HepG2 (cell line): ENCODE measurements around the gene GRM5.

Experiments used
- CCAR2 ChIP-seq: fragments of 200-400 bp; formaldehyde crosslinking; optimal IDR thresholded peaks from 2 replicates; pipeline ENCODE3; 2018; ENCODE audit warnings: low read depth, mild to moderate bottlenecking, low read length, moderate library complexity
- CREB3 ChIP-seq: sonication (generic); formaldehyde crosslinking; IDR thresholded peaks from 2 replicates; pipeline ENCODE4 v1.5.0; 2020; ENCODE audit warnings: missing genetic modification reagents
- PTBP1 ChIP-seq: fragments of 200-400 bp; formaldehyde crosslinking; IDR thresholded peaks from 2 replicates; pipeline ENCODE4 v1.6.1; 2018; ENCODE audit warnings: low read length, low read depth; ENCODE audit not compliant: poor library complexity, severe bottlenecking
- ZBTB33 ChIP-seq: sonication (generic); formaldehyde crosslinking; IDR thresholded peaks from 2 replicates; pipeline ENCODE4 v1.4.0; 2020; ENCODE audit warnings: missing genetic modification reagents
- ZFP37 ChIP-seq: sonication (generic); formaldehyde crosslinking; IDR thresholded peaks from 2 replicates; pipeline ENCODE4 v1.4.0; 2020; ENCODE audit warnings: missing genetic modification reagents, borderline replicate concordance
- ZNF274 ChIP-seq: sonication (generic); formaldehyde crosslinking; IDR thresholded peaks from 2 replicates; pipeline ENCODE4 v1.5.1; 2020; ENCODE audit warnings: mild to moderate bottlenecking, missing genetic modification reagents
- TF ChIP-seq, protein P1 (sequence below): sonication (generic); formaldehyde crosslinking; IDR thresholded peaks from 2 replicates; pipeline ENCODE4 v1.5.0; 2020; ENCODE audit warnings: mild to moderate bottlenecking, missing genetic modification reagents, moderate library complexity
- TF ChIP-seq, protein P2 (sequence below): IDR thresholded peaks from 2 replicates; pipeline ENCODE4 v1.6.1; 2016; ENCODE audit warnings: low read depth, borderline replicate concordance

DNA sequence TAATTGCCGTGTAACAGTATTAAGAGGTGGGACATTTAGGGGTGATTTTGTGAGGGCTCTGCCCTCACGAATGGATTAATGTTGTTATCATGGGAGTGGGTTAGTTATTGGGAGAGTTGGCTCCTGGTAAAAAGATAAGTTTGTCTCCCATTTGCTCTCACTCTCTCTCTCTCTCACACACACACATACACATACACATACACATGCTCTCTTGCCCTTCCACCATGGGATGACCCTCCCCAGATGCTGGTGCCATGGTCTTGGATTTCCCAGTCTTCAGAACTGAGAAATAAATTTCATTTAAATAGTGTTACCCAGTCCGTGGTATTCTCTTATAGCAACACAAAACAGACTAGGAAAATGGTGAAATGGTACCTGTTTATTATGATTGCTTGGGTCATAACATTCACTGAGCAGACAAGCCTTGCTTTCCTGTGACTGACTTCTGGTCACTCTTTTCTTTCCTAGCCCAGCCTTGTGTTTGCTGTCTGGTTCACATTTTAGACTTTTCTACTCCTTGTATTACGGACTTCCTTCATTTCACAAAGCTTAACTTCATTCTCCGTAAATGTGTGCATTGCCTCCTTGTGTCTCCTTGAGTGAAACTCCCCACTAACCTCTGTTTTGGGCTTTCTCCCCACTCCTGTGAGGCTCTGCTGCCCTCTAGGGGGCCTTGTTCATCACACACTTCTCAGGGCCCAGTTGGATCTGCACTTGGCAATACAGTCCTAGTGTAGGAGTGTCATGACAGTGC, 521.7 kb downstream of the GRM5 start:
- TF ChIP-seq ZNF274 (CRISPR knock-in tag) (no peak), ZBTB33 (CRISPR knock-in tag) (no peak), PTBP1 (no peak), ZFP37 (CRISPR knock-in tag) (no peak), CREB3 (CRISPR knock-in tag) (no peak), CCAR2 (no peak)
- TF ChIP-seq, protein P1, sequence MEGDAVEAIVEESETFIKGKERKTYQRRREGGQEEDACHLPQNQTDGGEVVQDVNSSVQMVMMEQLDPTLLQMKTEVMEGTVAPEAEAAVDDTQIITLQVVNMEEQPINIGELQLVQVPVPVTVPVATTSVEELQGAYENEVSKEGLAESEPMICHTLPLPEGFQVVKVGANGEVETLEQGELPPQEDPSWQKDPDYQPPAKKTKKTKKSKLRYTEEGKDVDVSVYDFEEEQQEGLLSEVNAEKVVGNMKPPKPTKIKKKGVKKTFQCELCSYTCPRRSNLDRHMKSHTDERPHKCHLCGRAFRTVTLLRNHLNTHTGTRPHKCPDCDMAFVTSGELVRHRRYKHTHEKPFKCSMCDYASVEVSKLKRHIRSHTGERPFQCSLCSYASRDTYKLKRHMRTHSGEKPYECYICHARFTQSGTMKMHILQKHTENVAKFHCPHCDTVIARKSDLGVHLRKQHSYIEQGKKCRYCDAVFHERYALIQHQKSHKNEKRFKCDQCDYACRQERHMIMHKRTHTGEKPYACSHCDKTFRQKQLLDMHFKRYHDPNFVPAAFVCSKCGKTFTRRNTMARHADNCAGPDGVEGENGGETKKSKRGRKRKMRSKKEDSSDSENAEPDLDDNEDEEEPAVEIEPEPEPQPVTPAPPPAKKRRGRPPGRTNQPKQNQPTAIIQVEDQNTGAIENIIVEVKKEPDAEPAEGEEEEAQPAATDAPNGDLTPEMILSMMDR (CRISPR knock-in tag) = peak; percentile 93
- TF ChIP-seq, protein P2, sequence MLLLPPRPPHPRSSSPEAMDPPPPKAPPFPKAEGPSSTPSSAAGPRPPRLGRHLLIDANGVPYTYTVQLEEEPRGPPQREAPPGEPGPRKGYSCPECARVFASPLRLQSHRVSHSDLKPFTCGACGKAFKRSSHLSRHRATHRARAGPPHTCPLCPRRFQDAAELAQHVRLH (CRISPR knock-in tag) = no peak
